Measurements from ENCODE around the gene PLXND1.

DNA sequence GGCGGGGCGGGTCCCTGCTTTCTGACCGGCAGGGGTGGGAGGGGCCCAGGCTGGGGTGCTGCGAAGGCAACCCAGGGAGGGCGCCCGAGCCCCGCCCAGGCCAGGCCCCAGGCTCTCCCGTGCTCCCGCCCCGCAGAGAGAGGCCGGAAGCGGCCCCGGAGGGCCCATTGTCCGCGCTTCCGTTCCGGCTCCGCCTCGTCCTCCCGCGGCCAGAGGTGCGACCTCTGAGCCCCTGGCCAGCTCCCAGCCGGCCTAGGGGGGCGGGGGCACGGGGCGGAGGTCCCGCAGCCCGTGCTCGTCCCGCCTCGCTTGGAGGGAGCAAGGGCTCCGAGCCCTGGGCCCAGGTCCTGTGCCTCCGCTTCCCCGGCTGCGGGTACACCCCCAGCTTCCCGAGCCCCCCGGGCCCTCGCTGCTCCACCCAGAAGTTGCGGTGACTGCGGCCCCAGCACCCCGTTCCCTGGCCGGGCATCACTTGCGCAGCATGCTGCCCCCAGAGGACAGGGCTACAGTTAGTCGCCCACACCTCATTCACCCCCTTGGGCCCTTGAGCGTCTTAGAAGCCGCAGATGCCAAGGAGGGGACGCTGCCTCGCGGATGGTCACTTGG lies 20.4 kb upstream of the PLXND1 start:
- TF ChIP-seq CTCF (IDR thresholded peaks at IDR 0.05) (peak in 2 of 4 experiments; percentile 8 to 46), EP300 (IDR thresholded peaks at IDR 0.05) (no peak)
